GM12872 (cell line): Measurements from ENCODE around the gene NMT2.

Experiments used
- TF ChIP-seq, protein P1 (sequence below): IDR thresholded peaks from 3 replicates; pipeline ENCODE4 v1.5.1; 2011; ENCODE audit warnings: low read depth, mild to moderate bottlenecking, low read length, moderate library complexity; ENCODE audit not compliant: insufficient read depth

NMT2 gene

DNA sequence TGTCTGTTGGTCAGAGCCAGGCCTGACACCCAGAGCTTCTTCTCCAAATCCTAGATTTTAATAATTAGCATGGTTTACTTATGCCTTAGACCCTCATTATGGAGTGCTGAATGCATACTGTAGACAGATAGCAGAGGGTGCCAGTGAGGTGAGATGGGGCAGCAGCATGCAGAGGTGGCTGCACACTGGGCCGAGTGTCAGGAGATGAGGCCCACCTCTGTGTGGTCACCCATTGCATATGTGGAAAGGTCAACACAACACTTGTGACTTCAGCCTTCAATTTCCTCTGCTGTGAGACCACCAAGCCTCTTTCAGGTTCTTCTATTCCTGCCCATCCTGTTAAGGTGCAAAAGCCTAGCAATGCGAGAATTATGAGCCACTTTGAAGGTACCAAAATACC is 39.7 kb upstream of the NMT2 start:
- TF ChIP-seq, protein P1, sequence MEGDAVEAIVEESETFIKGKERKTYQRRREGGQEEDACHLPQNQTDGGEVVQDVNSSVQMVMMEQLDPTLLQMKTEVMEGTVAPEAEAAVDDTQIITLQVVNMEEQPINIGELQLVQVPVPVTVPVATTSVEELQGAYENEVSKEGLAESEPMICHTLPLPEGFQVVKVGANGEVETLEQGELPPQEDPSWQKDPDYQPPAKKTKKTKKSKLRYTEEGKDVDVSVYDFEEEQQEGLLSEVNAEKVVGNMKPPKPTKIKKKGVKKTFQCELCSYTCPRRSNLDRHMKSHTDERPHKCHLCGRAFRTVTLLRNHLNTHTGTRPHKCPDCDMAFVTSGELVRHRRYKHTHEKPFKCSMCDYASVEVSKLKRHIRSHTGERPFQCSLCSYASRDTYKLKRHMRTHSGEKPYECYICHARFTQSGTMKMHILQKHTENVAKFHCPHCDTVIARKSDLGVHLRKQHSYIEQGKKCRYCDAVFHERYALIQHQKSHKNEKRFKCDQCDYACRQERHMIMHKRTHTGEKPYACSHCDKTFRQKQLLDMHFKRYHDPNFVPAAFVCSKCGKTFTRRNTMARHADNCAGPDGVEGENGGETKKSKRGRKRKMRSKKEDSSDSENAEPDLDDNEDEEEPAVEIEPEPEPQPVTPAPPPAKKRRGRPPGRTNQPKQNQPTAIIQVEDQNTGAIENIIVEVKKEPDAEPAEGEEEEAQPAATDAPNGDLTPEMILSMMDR, result no peak

- TF ChIP-seq, protein P1, result no peak
Observed at GRCh38 chr10:15202639-15203038, 34.1 kb upstream of the NMT2 start.

- TF ChIP-seq, protein P1, result no peak
Observed at GRCh38 chr10:15201589-15202300, 33.3 kb upstream of the NMT2 start.

DNA sequence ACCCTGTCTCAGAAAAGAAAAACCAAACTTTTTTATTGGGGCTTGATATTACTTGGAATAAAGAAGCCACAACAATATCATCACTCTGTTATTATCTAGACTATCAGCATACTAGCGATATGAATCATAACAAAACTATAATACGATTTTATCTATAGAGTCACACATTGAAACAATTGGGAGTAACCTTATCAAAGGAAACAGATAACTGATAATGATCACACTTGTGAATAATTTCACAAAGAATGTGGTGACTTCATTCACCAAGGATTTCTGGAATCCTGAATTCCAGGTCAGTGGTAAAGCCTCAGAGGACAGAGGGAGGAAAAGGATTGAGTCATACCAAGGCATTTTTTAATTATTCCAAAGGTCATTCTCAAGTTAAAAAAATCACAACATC is 32.1 kb upstream of the NMT2 start:
- TF ChIP-seq, protein P1, result no peak

- TF ChIP-seq, protein P1, result no peak
Observed at GRCh38 chr10:15197911-15198310, 29.4 kb upstream of the NMT2 start.

DNA sequence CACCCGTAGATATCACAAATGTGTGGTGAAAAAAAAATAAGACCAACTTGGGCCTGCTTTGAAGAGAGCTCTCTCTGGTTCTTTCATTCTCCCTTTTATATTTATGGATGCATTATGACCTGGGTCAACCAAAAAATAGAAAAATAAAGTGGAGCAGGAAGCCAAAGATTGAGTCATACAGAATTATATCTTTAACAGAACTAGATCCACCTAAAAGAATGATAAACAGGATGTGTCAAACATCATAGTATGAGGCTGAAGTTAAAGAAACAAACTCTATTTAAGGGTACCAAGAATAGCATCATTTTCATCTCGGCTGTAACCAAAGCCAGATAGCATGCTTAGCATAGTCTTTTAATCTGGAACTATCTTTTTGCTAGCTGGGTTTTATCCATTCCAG is 28.8 kb upstream of the NMT2 start:
- TF ChIP-seq, protein P1, result no peak

DNA sequence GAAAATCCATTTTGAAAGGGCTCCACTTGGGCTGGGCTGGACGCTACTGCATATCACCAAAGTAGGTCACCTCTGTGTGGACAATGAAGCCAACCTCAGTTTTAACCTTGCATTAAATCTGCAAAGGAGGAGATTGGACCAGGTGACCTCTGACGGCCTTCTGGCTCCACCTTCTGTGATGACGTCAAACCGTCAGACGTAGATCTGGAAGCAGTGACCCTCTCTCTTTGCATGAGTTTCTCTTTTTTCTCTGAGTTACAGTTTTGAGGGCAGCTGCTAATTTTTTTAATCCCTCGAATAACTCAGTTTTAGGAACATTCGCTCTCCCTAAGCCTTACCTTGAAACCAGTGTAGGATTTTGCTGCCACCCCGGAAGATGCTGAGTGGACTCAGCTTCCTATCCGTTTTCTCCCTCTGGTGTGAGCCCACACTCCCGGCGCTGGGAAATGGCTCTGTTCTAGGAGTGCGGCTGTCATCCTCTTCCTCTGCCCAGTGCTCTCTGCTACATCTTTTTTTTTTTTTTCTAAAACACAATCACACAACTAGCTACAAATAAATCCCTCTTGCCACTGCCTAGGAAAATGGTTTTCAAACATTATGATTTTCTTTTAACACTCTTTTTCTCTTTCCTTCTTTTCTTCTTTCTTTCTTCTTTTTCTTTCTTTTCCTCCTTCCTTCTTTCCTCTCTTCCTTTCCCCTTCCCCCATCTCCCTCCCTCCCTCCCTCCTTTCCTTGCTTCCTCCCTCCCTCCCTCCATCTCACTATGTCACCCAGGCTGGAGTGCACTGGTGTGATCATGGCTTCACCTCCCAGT is 27.7 kb upstream of the NMT2 start:
- TF ChIP-seq, protein P1, result no peak
